Activated T-cell treated with anti-CD3 and anti-CD28 coated beads for 1 hour (primary cell): ENCODE measurements around the gene SAV1.

Experiments used
- DNase-seq: peaks from one replicate; pipeline ENCODE4 v3.0.0-alpha.2; 2020; ENCODE audit warnings: low read depth

SAV1 gene

GRCh38 chr14:50607181-50607580, 60.9 kb downstream of the SAV1 start:
- no peak for DNase-seq

GRCh38 chr14:50606468-50606867, 61.6 kb downstream of the SAV1 start:
- no peak for DNase-seq

GRCh38 chr14:50605766-50606165, 62.3 kb downstream of the SAV1 start:
- DNase-seq = no peak

- no peak for DNase-seq
Measured at GRCh38 chr14:50603565-50603964, 64.5 kb downstream of the SAV1 start.

GRCh38 chr14:50602035-50602434, 66.1 kb downstream of the SAV1 start:
- no peak for DNase-seq

- DNase-seq = no peak
Measured at GRCh38 chr14:50601394-50601793, 66.7 kb downstream of the SAV1 start.

GRCh38 chr14:50600849-50601248, 67.3 kb downstream of the SAV1 start:
- DNase-seq = no peak

- DNase-seq = no peak
Measured at GRCh38 chr14:50599700-50600444, 68.2 kb downstream of the SAV1 start.

GRCh38 chr14:50598765-50599164, 69.3 kb downstream of the SAV1 start:
- no peak for DNase-seq

GRCh38 chr14:50594577-50595316, 73.4 kb downstream of the SAV1 start:
- DNase-seq = no peak

- no peak for DNase-seq
Measured at GRCh38 chr14:50590464-50590863, 77.6 kb downstream of the SAV1 start.
